ENCODE results near the gene LYPD8. TPM values are rescaled to one million over a fixed set of nuclear protein-coding genes. Genes with fewer than 3 reads are reported as not detected.
"Not testable (repeated sequence)": the region's sequence is repeated elsewhere in the genome, so short reads cannot be mapped to it uniquely, and the experiment has no call there.

LYPD8 gene
- total and polyA plus RNA-seq, 2 experiments from 2014 or later: not detected

DNA sequence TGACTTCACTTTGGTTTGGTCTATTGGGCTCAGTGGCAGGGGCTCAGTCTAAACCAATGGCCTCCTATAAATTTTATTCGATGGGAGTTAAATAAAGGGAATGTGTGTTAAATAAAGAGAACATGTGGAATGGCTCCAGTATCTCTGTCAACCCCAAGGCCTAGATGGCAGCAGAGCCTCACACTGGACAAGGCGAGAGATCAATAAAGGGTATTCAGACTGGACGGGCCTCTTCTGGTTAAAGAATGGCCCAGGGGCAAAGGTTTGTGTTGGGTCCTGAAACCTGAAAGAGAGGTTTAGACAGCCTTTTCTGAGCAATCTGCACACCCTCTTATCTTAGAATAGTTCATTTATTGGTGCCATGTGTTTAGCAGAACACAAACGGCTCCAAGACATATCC is 35.5 kb upstream of the LYPD8 start:
- TF ChIP-seq ZNF331 (CRISPR knock-in tag; IDR thresholded peaks at IDR 0.05; ENCODE audit: low read depth): no peak
- Histone ChIP-seq H3K4me3 (no peak overlapping the region), H3K79me2 (replicated peaks; ENCODE audit: insufficient read depth) (no peaks in the 10 kb centered on the region), H3K27me3 (ENCODE audit: insufficient read depth) (no peaks in the 10 kb centered on the region), H3K4me1 (ENCODE audit: insufficient read depth) (no peaks in the 10 kb centered on the region), H3K27ac (ENCODE audit: low read depth) (no peak overlapping the region), H3K36me3 (ENCODE audit: insufficient read depth) (no peaks in the 10 kb centered on the region), H3K4me2 (no peak overlapping the region), H3K9me2 (ENCODE audit: insufficient read depth) (no peaks in the 10 kb centered on the region), H3F3A (replicated peaks; ENCODE audit: low read depth) (no peaks in the 10 kb centered on the region), H4K20me1 (replicated peaks; ENCODE audit: insufficient read depth) (no peaks in the 10 kb centered on the region), H2AFZ (no peak overlapping the region)
- H3K27ac Mint-ChIP-seq: no peak overlapping the region
- peaks cover 92% of the 10 kb centered on the region for H3K9me3 Mint-ChIP-seq
- H3K36me3 Mint-ChIP-seq (ENCODE audit: low read depth): peaks cover 14% of the 10 kb centered on the region
- H3K4me3 Mint-ChIP-seq: no peak overlapping the region
- ATAC-seq (no peak), DNase-seq (ENCODE audit: low spot score) (no peak)
- H3K4me1 Mint-ChIP-seq: no peaks in the 10 kb centered on the region
- peaks cover 5% of the 10 kb centered on the region for H3K27me3 Mint-ChIP-seq (ENCODE audit: insufficient read depth, low read depth, poor library complexity)

DNA sequence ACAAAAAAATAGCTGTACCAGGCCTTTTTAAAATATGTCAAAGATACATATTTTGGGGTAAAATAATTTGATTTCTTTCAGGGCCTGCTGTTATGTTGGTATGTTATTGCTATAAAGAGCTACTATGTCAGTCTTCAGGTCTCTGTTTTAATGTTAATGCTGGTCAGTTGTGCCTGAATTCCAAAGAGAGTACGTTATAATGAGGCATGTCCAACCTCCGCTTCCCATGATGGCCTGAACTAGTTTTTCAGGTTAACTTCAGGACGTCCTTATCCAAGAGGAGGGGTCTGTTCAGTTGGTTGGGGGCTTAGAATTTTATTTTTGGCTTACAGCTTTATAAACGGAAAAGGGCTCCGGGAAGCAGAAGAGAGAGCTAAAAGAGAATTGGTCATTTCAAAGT is 34.9 kb upstream of the LYPD8 start:
- no peaks in the 10 kb centered on the region for H3K36me3 ChIP-seq (ENCODE audit: insufficient read depth)
- H3K27me3 ChIP-seq (ENCODE audit: insufficient read depth): no peaks in the 10 kb centered on the region
- no peak for TF ChIP-seq NANOG (IDR thresholded peaks at IDR 0.05; ENCODE audit: borderline replicate concordance)
- TF ChIP-seq CREB1 (CRISPR knock-in tag; IDR thresholded peaks at IDR 0.05; ENCODE audit: low read depth): no peak
- no peak overlapping the region for H3K4me2 ChIP-seq
- Mint-ChIP-seq H3K4me1 (no peaks in the 10 kb centered on the region), H3K36me3 (ENCODE audit: low read depth) (peaks cover 17% of the 10 kb centered on the region), H3K27me3 (ENCODE audit: insufficient read depth, low read depth, poor library complexity) (peaks cover 5% of the 10 kb centered on the region), H3K4me3 (no peak overlapping the region), H3K9me3 (peaks cover 92% of the 10 kb centered on the region), H3K27ac (no peak overlapping the region)
- no peaks in the 10 kb centered on the region for H4K20me1 ChIP-seq (replicated peaks; ENCODE audit: insufficient read depth)
- no peak for DNase-seq (ENCODE audit: low spot score)
- no peaks in the 10 kb centered on the region for H3F3A ChIP-seq (replicated peaks; ENCODE audit: low read depth)
- no peak overlapping the region for H3K27ac ChIP-seq (ENCODE audit: low read depth)
- no peaks in the 10 kb centered on the region for H3K4me1 ChIP-seq (ENCODE audit: insufficient read depth)
- no peak for ATAC-seq
- no peaks in the 10 kb centered on the region for H3K9me2 ChIP-seq (ENCODE audit: insufficient read depth)
- H3K4me3 ChIP-seq: no peak overlapping the region
- H2AFZ ChIP-seq: no peak overlapping the region
- no peaks in the 10 kb centered on the region for H3K79me2 ChIP-seq (replicated peaks; ENCODE audit: insufficient read depth)

DNA sequence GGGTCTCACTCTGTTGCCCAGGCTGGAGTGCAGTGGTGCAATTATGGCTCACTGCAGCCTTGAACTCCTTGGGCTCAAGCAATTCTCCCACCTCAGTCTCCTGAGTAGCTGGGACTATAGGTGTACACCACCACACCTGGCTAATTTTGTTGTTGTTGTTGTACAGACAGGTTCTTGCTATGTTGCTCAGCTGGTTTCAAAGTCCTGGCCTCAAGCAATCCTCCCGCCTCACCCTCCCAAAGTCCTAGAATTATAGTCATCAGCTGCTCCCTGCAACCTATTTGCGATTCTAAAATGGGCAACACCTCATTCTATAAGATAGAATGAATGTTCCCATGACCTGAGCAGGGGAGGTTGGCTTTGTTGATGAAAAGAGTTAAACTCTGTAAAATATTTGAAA is 33.8 kb upstream of the LYPD8 start:
- ATAC-seq; H2AFZ ChIP-seq; H3K79me2 ChIP-seq (replicated peaks; ENCODE audit: insufficient read depth); H3K4me1 Mint-ChIP-seq; DNase-seq (ENCODE audit: low spot score); H3K27ac Mint-ChIP-seq; H3K9me2 ChIP-seq (ENCODE audit: insufficient read depth); H3K4me3 Mint-ChIP-seq; H3K4me2 ChIP-seq; H4K20me1 ChIP-seq (replicated peaks; ENCODE audit: insufficient read depth); H3K4me1 ChIP-seq (ENCODE audit: insufficient read depth); H3K27me3 ChIP-seq (ENCODE audit: insufficient read depth); H3K27me3 Mint-ChIP-seq (ENCODE audit: insufficient read depth, low read depth, poor library complexity); H3K27ac ChIP-seq (ENCODE audit: low read depth); H3K4me3 ChIP-seq; H3K36me3 ChIP-seq (ENCODE audit: insufficient read depth); H3F3A ChIP-seq (replicated peaks; ENCODE audit: low read depth): not testable (repeated sequence)
- Mint-ChIP-seq H3K36me3 (ENCODE audit: low read depth) (peaks cover 17% of the 10 kb centered on the region), H3K9me3 (peaks cover 93% of the 10 kb centered on the region)

DNA sequence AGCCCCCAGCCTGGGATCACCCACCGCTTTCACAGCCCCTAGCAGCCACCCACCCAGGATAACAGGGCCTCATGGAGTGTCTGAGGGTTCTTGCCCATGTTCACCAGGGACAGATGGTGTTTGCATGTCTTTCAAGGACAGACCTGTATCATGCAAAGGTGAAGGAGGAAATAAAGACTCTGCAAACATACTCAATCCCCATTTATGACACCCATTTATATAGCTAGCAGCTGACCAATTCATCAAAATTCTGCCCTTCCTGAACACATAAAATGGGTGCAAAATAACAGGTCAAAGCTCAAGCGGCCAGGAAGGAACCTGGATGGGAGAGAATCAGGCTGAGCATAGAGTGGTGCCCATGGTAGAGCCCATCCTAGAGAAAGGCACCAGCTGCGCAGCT is 32.8 kb upstream of the LYPD8 start:
- no peaks in the 10 kb centered on the region for H3F3A ChIP-seq (replicated peaks; ENCODE audit: low read depth)
- no peaks in the 10 kb centered on the region for H3K9me2 ChIP-seq (ENCODE audit: insufficient read depth)
- no peak overlapping the region for H2AFZ ChIP-seq
- no peak overlapping the region for H3K4me2 ChIP-seq
- H3K4me1 Mint-ChIP-seq: no peaks in the 10 kb centered on the region
- H3K27ac Mint-ChIP-seq: no peak overlapping the region
- H4K20me1 ChIP-seq (replicated peaks; ENCODE audit: insufficient read depth): no peaks in the 10 kb centered on the region
- H3K27me3 Mint-ChIP-seq (ENCODE audit: insufficient read depth, low read depth, poor library complexity): peaks cover 5% of the 10 kb centered on the region
- no peaks in the 10 kb centered on the region for H3K79me2 ChIP-seq (replicated peaks; ENCODE audit: insufficient read depth)
- H3K4me1 ChIP-seq (ENCODE audit: insufficient read depth): no peaks in the 10 kb centered on the region
- ATAC-seq (no peak), DNase-seq (ENCODE audit: low spot score) (no peak)
- H3K27ac ChIP-seq (ENCODE audit: low read depth): no peak overlapping the region
- H3K4me3 ChIP-seq: no peak overlapping the region
- no peak overlapping the region for H3K4me3 Mint-ChIP-seq
- H3K36me3 ChIP-seq (ENCODE audit: insufficient read depth): no peaks in the 10 kb centered on the region
- H3K9me3 Mint-ChIP-seq: peaks cover 93% of the 10 kb centered on the region
- H3K27me3 ChIP-seq (ENCODE audit: insufficient read depth): no peaks in the 10 kb centered on the region
- peaks cover 18% of the 10 kb centered on the region for H3K36me3 Mint-ChIP-seq (ENCODE audit: low read depth)
- TF ChIP-seq ZNF331 (CRISPR knock-in tag; IDR thresholded peaks at IDR 0.05; ENCODE audit: low read depth) (no peak), STAT1 (IDR thresholded peaks at IDR 0.05; ENCODE audit: unreplicated experiment) (no peak)
- TF ChIP-seq, protein P1, sequence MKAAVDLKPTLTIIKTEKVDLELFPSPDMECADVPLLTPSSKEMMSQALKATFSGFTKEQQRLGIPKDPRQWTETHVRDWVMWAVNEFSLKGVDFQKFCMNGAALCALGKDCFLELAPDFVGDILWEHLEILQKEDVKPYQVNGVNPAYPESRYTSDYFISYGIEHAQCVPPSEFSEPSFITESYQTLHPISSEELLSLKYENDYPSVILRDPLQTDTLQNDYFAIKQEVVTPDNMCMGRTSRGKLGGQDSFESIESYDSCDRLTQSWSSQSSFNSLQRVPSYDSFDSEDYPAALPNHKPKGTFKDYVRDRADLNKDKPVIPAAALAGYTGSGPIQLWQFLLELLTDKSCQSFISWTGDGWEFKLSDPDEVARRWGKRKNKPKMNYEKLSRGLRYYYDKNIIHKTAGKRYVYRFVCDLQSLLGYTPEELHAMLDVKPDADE (IDR thresholded peaks at IDR 0.05): no peak
- TF ChIP-seq, protein P2, sequence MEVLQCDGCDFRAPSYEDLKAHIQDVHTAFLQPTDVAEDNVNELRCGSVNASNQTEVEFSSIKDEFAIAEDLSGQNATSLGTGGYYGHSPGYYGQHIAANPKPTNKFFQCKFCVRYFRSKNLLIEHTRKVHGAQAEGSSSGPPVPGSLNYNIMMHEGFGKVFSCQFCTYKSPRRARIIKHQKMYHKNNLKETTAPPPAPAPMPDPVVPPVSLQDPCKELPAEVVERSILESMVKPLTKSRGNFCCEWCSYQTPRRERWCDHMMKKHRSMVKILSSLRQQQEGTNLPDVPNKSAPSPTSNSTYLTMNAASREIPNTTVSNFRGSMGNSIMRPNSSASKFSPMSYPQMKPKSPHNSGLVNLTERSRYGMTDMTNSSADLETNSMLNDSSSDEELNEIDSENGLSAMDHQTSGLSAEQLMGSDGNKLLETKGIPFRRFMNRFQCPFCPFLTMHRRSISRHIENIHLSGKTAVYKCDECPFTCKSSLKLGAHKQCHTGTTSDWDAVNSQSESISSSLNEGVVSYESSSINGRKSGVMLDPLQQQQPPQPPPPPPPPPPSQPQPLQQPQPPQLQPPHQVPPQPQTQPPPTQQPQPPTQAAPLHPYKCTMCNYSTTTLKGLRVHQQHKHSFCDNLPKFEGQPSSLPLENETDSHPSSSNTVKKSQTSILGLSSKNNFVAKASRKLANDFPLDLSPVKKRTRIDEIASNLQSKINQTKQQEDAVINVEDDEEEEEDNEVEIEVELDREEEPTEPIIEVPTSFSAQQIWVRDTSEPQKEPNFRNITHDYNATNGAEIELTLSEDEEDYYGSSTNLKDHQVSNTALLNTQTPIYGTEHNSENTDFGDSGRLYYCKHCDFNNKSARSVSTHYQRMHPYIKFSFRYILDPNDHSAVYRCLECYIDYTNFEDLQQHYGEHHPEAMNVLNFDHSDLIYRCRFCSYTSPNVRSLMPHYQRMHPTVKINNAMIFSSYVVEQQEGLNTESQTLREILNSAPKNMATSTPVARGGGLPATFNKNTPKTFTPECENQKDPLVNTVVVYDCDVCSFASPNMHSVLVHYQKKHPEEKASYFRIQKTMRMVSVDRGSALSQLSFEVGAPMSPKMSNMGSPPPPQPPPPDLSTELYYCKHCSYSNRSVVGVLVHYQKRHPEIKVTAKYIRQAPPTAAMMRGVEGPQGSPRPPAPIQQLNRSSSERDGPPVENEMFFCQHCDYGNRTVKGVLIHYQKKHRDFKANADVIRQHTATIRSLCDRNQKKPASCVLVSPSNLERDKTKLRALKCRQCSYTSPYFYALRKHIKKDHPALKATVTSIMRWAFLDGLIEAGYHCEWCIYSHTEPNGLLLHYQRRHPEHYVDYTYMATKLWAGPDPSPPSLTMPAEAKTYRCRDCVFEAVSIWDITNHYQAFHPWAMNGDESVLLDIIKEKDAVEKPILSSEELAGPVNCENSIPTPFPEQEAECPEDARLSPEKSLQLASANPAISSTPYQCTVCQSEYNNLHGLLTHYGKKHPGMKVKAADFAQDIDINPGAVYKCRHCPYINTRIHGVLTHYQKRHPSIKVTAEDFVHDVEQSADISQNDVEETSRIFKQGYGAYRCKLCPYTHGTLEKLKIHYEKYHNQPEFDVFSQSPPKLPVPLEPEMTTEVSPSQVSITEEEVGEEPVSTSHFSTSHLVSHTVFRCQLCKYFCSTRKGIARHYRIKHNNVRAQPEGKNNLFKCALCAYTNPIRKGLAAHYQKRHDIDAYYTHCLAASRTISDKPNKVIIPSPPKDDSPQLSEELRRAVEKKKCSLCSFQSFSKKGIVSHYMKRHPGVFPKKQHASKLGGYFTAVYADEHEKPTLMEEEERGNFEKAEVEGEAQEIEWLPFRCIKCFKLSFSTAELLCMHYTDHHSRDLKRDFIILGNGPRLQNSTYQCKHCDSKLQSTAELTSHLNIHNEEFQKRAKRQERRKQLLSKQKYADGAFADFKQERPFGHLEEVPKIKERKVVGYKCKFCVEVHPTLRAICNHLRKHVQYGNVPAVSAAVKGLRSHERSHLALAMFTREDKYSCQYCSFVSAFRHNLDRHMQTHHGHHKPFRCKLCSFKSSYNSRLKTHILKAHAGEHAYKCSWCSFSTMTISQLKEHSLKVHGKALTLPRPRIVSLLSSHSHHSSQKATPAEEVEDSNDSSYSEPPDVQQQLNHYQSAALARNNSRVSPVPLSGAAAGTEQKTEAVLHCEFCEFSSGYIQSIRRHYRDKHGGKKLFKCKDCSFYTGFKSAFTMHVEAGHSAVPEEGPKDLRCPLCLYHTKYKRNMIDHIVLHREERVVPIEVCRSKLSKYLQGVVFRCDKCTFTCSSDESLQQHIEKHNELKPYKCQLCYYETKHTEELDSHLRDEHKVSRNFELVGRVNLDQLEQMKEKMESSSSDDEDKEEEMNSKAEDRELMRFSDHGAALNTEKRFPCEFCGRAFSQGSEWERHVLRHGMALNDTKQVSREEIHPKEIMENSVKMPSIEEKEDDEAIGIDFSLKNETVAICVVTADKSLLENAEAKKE (CRISPR knock-in tag; IDR thresholded peaks at IDR 0.05): no peak
